H1 (cell line): ENCODE measurements around the gene COL19A1.

ENCODE experiments used
- CHD1 ChIP-seq: IDR thresholded peaks from 2 replicates; pipeline ENCODE4 v1.6.1; 2012; ENCODE audit warnings: low read depth, low read length, improper control_type of control experiment
- CREB1 ChIP-seq: IDR thresholded peaks from 2 replicates; pipeline ENCODE4 v1.6.1; 2012; ENCODE audit warnings: inconsistent platforms
- JUND ChIP-seq: IDR thresholded peaks from 2 replicates; pipeline ENCODE4 v1.6.1; 2011; ENCODE audit warnings: mild to moderate bottlenecking, improper control_type of control experiment, low read length
- POLR2A ChIP-seq, 2 experiments: IDR thresholded peaks; 1 replicate in 1 of 2; 2 replicates in 1 of 2; pipeline ENCODE4 v1.6.1; 2011; ENCODE audit warnings: low read depth in 2 of 2, low read length in 2 of 2, mild to moderate bottlenecking in 2 of 2; ENCODE audit errors: control extremely low read depth in 1 of 2
- POLR2AphosphoS5 ChIP-seq: IDR thresholded peaks from 2 replicates; pipeline ENCODE4 v1.6.1; 2011; ENCODE audit warnings: low read depth, low read length
- RAD21 ChIP-seq, 2 experiments: IDR thresholded peaks in 1 of 2; conservative IDR thresholded peaks in 1 of 2; 2 replicates each; pipeline ENCODE4 v1.6.1; 2011; ENCODE audit warnings: low read depth in 2 of 2, low read length in 2 of 2, improper control_type of control experiment in 1 of 2, inconsistent platforms in 1 of 2, mild to moderate bottlenecking in 1 of 2, moderate library complexity in 1 of 2
- RFX5 ChIP-seq: IDR thresholded peaks from 2 replicates; pipeline ENCODE4 v1.6.1; 2011; ENCODE audit warnings: low read depth, low read length, improper control_type of control experiment, borderline replicate concordance
- SRF ChIP-seq: IDR thresholded peaks from 2 replicates; pipeline ENCODE4 v1.6.1; 2011; ENCODE audit warnings: mild to moderate bottlenecking, low read depth, low read length, moderate library complexity
- TAF1 ChIP-seq: IDR thresholded peaks from 2 replicates; pipeline ENCODE4 v1.6.1; 2011; ENCODE audit warnings: mild to moderate bottlenecking, low read depth, low read length
- TAF7 ChIP-seq: optimal IDR thresholded peaks from 2 replicates; pipeline ENCODE3; 2011; ENCODE audit warnings: low read depth, mild to moderate bottlenecking, inconsistent platforms, low read length, moderate library complexity, borderline replicate concordance
- TF ChIP-seq, protein P1 (sequence below), 3 experiments: IDR thresholded peaks; 1 replicate in 2 of 3; 2 replicates in 1 of 3; pipeline versions ENCODE4 v1.5.1 to v1.6.1; 2011; ENCODE audit warnings: low read length in 3 of 3, mild to moderate bottlenecking in 3 of 3, inconsistent platforms in 2 of 3, low read depth in 1 of 3, moderate library complexity in 1 of 3; ENCODE audit not compliant: insufficient read depth in 1 of 3; ENCODE audit errors: control extremely low read depth in 1 of 3

GRCh38 chr6:70145178-70145577, 278.8 kb downstream of the COL19A1 start:
- TF ChIP-seq TAF7 = no peak
- TF ChIP-seq, protein P1, sequence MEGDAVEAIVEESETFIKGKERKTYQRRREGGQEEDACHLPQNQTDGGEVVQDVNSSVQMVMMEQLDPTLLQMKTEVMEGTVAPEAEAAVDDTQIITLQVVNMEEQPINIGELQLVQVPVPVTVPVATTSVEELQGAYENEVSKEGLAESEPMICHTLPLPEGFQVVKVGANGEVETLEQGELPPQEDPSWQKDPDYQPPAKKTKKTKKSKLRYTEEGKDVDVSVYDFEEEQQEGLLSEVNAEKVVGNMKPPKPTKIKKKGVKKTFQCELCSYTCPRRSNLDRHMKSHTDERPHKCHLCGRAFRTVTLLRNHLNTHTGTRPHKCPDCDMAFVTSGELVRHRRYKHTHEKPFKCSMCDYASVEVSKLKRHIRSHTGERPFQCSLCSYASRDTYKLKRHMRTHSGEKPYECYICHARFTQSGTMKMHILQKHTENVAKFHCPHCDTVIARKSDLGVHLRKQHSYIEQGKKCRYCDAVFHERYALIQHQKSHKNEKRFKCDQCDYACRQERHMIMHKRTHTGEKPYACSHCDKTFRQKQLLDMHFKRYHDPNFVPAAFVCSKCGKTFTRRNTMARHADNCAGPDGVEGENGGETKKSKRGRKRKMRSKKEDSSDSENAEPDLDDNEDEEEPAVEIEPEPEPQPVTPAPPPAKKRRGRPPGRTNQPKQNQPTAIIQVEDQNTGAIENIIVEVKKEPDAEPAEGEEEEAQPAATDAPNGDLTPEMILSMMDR (IDR thresholded peaks at IDR 0.05; ENCODE audit: control extremely low read depth in 1 of 3, insufficient read depth in 1 of 3, low read depth in 1 of 3, low read length in 3 of 3) = no peak
- TF ChIP-seq TAF1 = no peak
- no peak for TF ChIP-seq POLR2AphosphoS5
- TF ChIP-seq CHD1 = no peak
- TF ChIP-seq POLR2A (IDR thresholded peaks at IDR 0.05; ENCODE audit: control extremely low read depth in 1 of 2, low read depth in 2 of 2, low read length in 2 of 2) = no peak
- no peak for TF ChIP-seq SRF
- TF ChIP-seq JUND = no peak
- TF ChIP-seq RFX5 = no peak
- no peak for TF ChIP-seq RAD21 (IDR thresholded peaks at IDR 0.05 in 1 of 2, conservative IDR thresholded peaks at IDR 0.05 in 1 of 2; ENCODE audit: low read depth in 2 of 2, low read length in 2 of 2)
- no peak for TF ChIP-seq CREB1
